Activated CD4-positive, alpha-beta T cell treated with anti-CD3 and anti-CD28 coated beads, Interleukin-2, amount 50 U/mL, for 16 hours (primary cell): ENCODE results near the gene CGB5.

Source experiments
- DNase-seq: peaks from one replicate; pipeline ENCODE4 v3.0.0-alpha.2; 2020

CGB5 gene

GRCh38 chr19:49059053-49059452, 15.4 kb downstream of the CGB5 start:
- DNase-seq = no peak

- DNase-seq = no peak
These were observed 17.4 kb downstream of the CGB5 start for GRCh38 chr19:49061000-49061399.

GRCh38 chr19:49061445-49061844, 17.8 kb downstream of the CGB5 start:
- DNase-seq = no peak

- no peak for DNase-seq
These were observed 20.5 kb downstream of the CGB5 start for GRCh38 chr19:49064029-49064629.

GRCh38 chr19:49064768-49065611, 21.3 kb downstream of the CGB5 start, which contains the start of gene NTF4:
NTF4 (minus strand) TSS chr19:49064818; CDS start chr19:49061997, 2,821 bp downstream.
- DNase-seq = no peak

- no peak for DNase-seq
These were observed 22.4 kb downstream of the CGB5 start for GRCh38 chr19:49065905-49066512.

- DNase-seq = no peak
These were observed 23.9 kb downstream of the CGB5 start for GRCh38 chr19:49067554-49067953.

- DNase-seq = no peak
These were observed 25.4 kb downstream of the CGB5 start for GRCh38 chr19:49069026-49069425.

GRCh38 chr19:49070416-49070815, 26.8 kb downstream of the CGB5 start:
- DNase-seq = no peak

- DNase-seq = no peak
These were observed 28.4 kb downstream of the CGB5 start for GRCh38 chr19:49071860-49072547.

- DNase-seq = no peak
These were observed 30.1 kb downstream of the CGB5 start for GRCh38 chr19:49073514-49074378.

- DNase-seq = peak; percentile 30
These were observed 31.2 kb downstream of the CGB5 start for GRCh38 chr19:49074869-49075268.

GRCh38 chr19:49080392-49080791, 36.7 kb downstream of the CGB5 start:
- DNase-seq = no peak

- DNase-seq = no peak
These were observed 37.6 kb downstream of the CGB5 start for GRCh38 chr19:49081273-49081672.

GRCh38 chr19:49084206-49085019, 40.8 kb downstream of the CGB5 start:
- DNase-seq = no peak

GRCh38 chr19:49085020-49085867, 41.6 kb downstream of the CGB5 start, which contains the start of gene SNRNP70:
SNRNP70 (plus strand) TSS chr19:49085451; CDS start chr19:49086415, 964 bp downstream.
- peak; percentile 100 for DNase-seq

GRCh38 chr19:49085868-49086232, 42.2 kb downstream of the CGB5 start:
- DNase-seq = no peak

GRCh38 chr19:49086296-49086695, 42.6 kb downstream of the CGB5 start:
- no peak for DNase-seq

- peak; percentile 24 for DNase-seq
These were observed 47.9 kb downstream of the CGB5 start for GRCh38 chr19:49091391-49092038.

GRCh38 chr19:49092686-49093085, 49.0 kb downstream of the CGB5 start:
- no peak for DNase-seq
